GM12874 (cell line): ENCODE results near the gene GADD45B.

Experiments used
- CTCF ChIP-seq: IDR thresholded peaks from 2 replicates; pipeline ENCODE4 v1.5.1; 2011; ENCODE audit warnings: low read depth, mild to moderate bottlenecking, control low read depth, low read length, moderate library complexity; ENCODE audit not compliant: insufficient read depth

The GADD45B gene

GRCh38 chr19:2512523-2513431, 36.9 kb downstream of the GADD45B start:
- no peak for TF ChIP-seq CTCF

GRCh38 chr19:2514981-2515518, 39.1 kb downstream of the GADD45B start:
- no peak for TF ChIP-seq CTCF

- TF ChIP-seq CTCF: no peak
Measured at GRCh38 chr19:2516727-2517126, 40.8 kb downstream of the GADD45B start.

- TF ChIP-seq CTCF: no peak
Measured at GRCh38 chr19:2517881-2518601, 42.1 kb downstream of the GADD45B start.

GRCh38 chr19:2519482-2519881, 43.6 kb downstream of the GADD45B start:
- no peak for TF ChIP-seq CTCF

GRCh38 chr19:2523630-2524311, 47.8 kb downstream of the GADD45B start:
- TF ChIP-seq CTCF: no peak

GRCh38 chr19:2524361-2524839, 48.5 kb downstream of the GADD45B start:
- TF ChIP-seq CTCF: no peak
